A549 treated with GW870086 at 1 μM for 4 hours (cell line): Measurements from ENCODE around the gene MAN1A1. TPM values are rescaled to one million over a fixed set of nuclear protein-coding genes. Genes with fewer than 3 reads are reported as not detected.

Experiments
- total RNA-seq: library from RNA; stranded (reverse); fragments of 200-300 nt; extraction: Qiagen RNA extraction; gene quantifications from 5 replicates; pipeline ENCODE4 v1.2.3, GENCODE V29; 2022; ENCODE audit warnings: low read depth

MAN1A1 gene
- 0.03 to 0.07 TPM (median 0.05 TPM) in 4 of 5 replicates, not detected in the other for total RNA-seq

DNA sequence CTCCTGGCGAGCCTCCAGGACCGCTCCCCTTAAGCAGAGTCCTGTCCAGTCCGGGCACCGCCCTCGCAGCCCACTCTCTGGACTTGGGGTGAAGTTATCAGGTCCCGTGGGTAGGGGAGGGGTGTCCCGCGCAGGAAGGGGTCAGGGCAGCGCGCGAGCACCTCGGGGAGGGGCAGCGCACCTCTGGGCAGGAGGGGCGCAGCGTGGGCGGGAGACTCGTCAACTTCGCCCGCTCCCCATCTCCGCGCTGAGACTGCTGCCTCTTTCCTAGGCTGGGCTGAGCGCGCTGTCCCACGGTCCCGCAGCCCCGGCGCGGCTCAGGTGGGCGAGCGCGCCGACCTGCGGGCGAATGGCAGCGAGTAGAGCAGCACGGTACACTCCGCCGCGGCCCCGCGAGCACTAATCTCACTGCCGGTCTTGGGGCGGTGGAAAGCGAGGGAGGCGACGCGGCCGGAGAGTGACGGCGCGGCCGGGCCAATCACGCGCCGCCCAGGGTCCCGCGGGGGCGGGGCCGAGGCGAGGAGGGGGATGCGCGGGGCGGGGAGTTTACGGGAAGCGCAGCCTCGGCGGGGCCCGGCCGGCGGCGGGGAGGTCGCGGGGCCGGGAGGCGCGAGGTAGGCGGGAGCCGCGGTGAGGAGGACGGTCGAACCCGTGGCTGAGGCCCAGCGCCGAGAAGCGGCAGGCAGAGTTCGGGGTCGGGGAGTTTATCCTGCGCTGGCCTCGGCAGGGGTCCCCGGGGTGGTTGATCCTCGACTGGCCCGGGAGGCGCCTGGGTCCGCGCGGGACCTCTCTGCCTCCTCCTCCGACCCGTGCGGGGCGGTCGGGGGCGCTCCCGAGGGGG, at the start of gene MAN1A1:
TSS of gene MAN1A1 (minus strand) at position 401 of the 841 bp plus-strand sequence. CDS start 696 bp downstream, outside the sequence.

